HuH-7 (cell line): Measurements from ENCODE around the gene AURKB.

Experiments
- DNase-seq: peaks from one replicate; pipeline ENCODE4 v3.0.0; 2011; ENCODE audit warnings: low spot score

The AURKB gene

GRCh38 chr17:8161289-8162232, 48.8 kb downstream of the AURKB start:
- no peak for DNase-seq

- DNase-seq: no peak
These were observed 49.6 kb downstream of the AURKB start for GRCh38 chr17:8160741-8161221.

DNA sequence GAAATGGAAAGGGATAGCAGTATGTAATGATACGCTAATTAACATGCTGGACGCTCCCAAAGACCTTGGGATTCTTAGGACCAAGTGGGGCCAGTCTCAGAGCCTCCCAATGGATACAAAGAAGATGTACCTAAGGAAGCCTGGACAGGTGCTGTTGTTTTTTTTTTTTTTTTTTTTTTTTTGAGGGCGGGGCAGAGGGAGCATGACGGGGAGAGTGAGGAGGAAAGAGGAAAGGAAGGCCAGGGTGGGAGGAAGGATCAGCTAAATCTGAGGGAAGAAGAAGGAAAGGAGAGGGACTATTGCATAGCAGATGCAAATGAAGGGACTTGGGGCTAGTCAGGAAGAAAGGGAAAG, 50.2 kb downstream of the AURKB start:
- DNase-seq: no peak

DNA sequence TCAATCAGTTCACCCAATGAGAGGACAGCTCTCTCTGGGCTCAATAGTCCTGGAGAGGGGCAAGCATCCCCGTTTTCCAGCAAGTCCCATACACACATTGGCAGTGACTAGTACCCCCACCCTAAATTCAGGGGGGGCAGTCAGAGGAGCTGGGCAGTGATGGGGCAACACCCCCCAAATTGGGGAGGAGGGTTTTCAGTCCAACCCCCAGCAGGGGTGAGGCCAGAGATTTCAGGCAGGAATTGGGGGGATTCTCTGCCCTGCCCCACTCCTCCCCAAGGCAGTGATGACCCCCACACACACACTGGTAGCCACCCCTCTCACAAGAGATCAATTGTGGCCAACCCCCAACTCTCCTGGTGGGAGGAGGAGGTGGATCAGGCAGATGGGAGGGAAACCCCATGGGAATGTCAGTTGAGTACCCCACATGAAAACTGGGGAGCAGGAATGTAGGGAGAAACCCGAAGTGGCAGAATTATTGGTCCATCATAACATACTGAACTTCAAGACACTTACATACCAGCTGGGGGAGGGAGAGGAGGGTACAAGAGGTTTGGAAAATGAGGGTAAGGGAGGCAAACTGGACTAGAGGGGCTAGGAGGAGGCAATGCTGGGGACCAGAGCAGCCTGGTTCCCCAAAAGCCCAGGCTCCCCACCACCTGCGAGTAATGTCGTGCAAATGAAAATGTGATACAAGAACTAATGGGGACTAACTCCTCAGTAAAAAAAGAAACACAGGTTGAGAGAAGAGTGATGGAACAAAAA, 50.7 kb downstream of the AURKB start:
- DNase-seq: no peak

- DNase-seq: no peak
These were observed 51.4 kb downstream of the AURKB start for GRCh38 chr17:8159032-8159400.

GRCh38 chr17:8158267-8159031, 51.9 kb downstream of the AURKB start:
- peak; percentile 85 for DNase-seq

DNA sequence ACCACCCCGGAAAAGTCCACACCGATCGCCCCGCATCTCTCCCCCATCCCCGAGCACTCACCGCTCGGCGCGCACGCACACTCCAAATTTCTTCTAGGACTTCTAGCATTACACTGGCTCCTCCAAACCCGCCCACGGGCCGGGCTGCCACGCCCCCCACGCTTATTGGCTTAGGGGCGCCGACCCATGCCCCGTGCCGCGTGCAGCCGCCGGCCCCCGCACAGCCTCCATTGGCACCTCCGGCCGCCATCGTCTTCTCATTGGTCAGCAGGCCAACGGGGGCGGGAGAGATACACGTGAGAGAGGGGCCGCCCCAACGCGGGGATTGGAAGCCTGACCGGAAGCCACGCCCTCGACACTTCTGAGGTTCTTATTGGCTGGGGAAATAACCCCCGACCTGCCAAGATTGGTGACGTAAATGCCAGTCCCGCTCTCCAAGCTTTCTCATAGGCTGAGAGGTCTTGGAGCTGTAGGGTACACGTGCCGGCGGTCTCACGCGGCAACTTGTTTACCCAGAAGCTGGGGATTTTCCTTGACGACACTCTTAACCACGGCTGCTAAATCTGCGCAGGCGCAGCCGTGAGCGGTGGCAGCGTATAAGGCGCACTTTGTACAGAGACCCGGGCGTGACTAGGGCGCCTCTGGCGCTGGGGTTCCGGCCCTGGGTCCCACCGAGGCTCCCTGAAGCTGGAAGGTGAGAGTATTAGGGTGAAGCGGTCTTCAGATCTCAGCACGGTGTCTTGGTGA, 54.0 kb downstream of the AURKB start:
- DNase-seq: peak; percentile 93

GRCh38 chr17:8155996-8156245, 54.5 kb downstream of the AURKB start:
- DNase-seq: no peak

DNA sequence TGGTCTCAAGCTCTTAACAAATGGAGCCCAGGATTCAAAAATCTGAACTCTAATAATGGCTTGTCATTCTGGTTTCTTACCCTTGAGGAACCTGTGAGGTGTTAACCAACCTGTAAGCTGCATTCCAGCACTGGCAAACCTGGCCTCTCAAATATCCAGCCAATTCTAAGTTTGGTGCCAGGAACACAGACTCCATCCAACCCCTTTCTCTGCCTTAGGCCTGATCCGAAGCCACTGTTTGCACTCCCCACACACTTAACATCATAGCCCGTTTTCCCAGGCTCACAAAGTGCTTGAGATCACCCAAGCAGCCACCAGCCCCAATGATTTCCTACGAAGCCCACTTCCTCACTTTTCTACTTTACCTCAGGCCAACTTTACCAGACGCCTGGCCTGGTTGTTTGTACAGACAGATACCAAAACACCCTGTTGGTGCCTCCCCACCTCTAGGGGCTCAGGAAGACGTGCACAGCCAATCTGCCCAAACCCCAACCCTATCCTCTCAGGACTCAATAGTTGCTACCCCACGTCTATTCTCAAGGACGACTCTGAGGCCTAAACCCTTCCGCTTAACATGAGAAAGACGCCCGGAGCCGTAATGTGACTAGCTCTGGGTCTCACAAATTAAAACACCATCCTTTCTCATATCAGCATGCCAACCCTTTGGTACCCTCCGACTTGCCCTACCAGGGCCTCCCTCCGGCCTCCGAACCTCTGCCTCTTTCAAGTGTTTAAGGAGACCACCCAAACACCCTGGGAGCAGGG, 55.0 kb downstream of the AURKB start:
- DNase-seq: no peak
